Endothelial cell of hepatic sinusoid (primary cell): Measurements from ENCODE around the gene ABLIM3.

Experiments
- in situ Hi-C: cut with HindIII; loops from 2 replicates; pipeline ENCODE4 v1.10.0; 2017; ENCODE audit warnings: low sequenced_read_pairs

ABLIM3 gene

GRCh38 chr5:149297340-149298025 lies 156.2 kb downstream of the ABLIM3 start:
- in situ Hi-C loops: no loop called here

- in situ Hi-C loops: no loop called here
Observed at GRCh38 chr5:149298163-149298562, 156.9 kb downstream of the ABLIM3 start.

GRCh38 chr5:149298842-149299404 lies 157.6 kb downstream of the ABLIM3 start:
- in situ Hi-C loops: no loop called here

- in situ Hi-C loops: loop anchor here (5.0 kb wide), 1 partner anchor 38 kb away; no protein-coding TSS in a partner anchor
Observed at GRCh38 chr5:149299451-149300054, 158.3 kb downstream of the ABLIM3 start.

- in situ Hi-C loops: loop anchor here (5.0 kb wide), 1 partner anchor 37 kb away; no protein-coding TSS in a partner anchor
Observed at GRCh38 chr5:149300441-149300840, 159.1 kb downstream of the ABLIM3 start.

GRCh38 chr5:149301049-149301743 lies 159.9 kb downstream of the ABLIM3 start:
- in situ Hi-C loops: loop anchor here (5.0 kb wide), 1 partner anchor 36 kb away; no protein-coding TSS in a partner anchor

GRCh38 chr5:149301744-149302380 lies 160.6 kb downstream of the ABLIM3 start:
- in situ Hi-C loops: loop anchor here (5.0 kb wide), 1 partner anchor 35 kb away; no protein-coding TSS in a partner anchor

GRCh38 chr5:149302641-149303040 lies 161.3 kb downstream of the ABLIM3 start:
- in situ Hi-C loops: loop anchor here (5.0 kb wide), 1 partner anchor 35 kb away; no protein-coding TSS in a partner anchor

GRCh38 chr5:149303210-149303609 lies 161.9 kb downstream of the ABLIM3 start:
- in situ Hi-C loops: loop anchor here (5.0 kb wide), 1 partner anchor 34 kb away; no protein-coding TSS in a partner anchor

- in situ Hi-C loops: loop anchor here (5.0 kb wide), 1 partner anchor 33 kb away; no protein-coding TSS in a partner anchor
Observed at GRCh38 chr5:149304195-149305078, 163.1 kb downstream of the ABLIM3 start.

GRCh38 chr5:149309354-149309753 lies 168.1 kb downstream of the ABLIM3 start:
- in situ Hi-C loops: no loop called here
